ENCODE data around the gene NLGN1.

NLGN1 gene

GRCh38 chr3:174186377-174186989, 788.9 kb downstream of the NLGN1 start:
- TF ChIP-seq CTCF (IDR thresholded peaks at IDR 0.05; ENCODE audit: insufficient read depth, low read length, poor library complexity, severe bottlenecking): no peak
- H3K36me3 ChIP-seq (ENCODE audit: control insufficient read depth, insufficient read depth, low read length): no peaks in the 10 kb centered on the region
- no peak overlapping the region for H3K4me3 ChIP-seq (replicated peaks; ENCODE audit: low read depth, low read length)
- no peaks in the 10 kb centered on the region for H3K27me3 ChIP-seq (replicated peaks; ENCODE audit: control insufficient read depth, insufficient read depth, low read length)
- DNase-seq (ENCODE audit: extremely low read depth, insufficient read length): no peak

- TF ChIP-seq CTCF (IDR thresholded peaks at IDR 0.05; ENCODE audit: insufficient read depth, low read length, poor library complexity, severe bottlenecking): no peak
- DNase-seq (ENCODE audit: extremely low read depth, insufficient read length): no peak
- H3K27me3 ChIP-seq (replicated peaks; ENCODE audit: control insufficient read depth, insufficient read depth, low read length): no peaks in the 10 kb centered on the region
- H3K4me3 ChIP-seq (replicated peaks; ENCODE audit: low read depth, low read length): no peak overlapping the region
- H3K36me3 ChIP-seq (ENCODE audit: control insufficient read depth, insufficient read depth, low read length): no peaks in the 10 kb centered on the region
These were observed 793.8 kb downstream of the NLGN1 start for GRCh38 chr3:174191380-174191779.

GRCh38 chr3:174191895-174192294, 794.4 kb downstream of the NLGN1 start:
- no peak for TF ChIP-seq CTCF (IDR thresholded peaks at IDR 0.05; ENCODE audit: insufficient read depth, low read length, poor library complexity, severe bottlenecking)
- H3K36me3 ChIP-seq (ENCODE audit: control insufficient read depth, insufficient read depth, low read length): no peaks in the 10 kb centered on the region
- H3K27me3 ChIP-seq (replicated peaks; ENCODE audit: control insufficient read depth, insufficient read depth, low read length): no peaks in the 10 kb centered on the region
- H3K4me3 ChIP-seq (replicated peaks; ENCODE audit: low read depth, low read length): no peak overlapping the region
- DNase-seq (ENCODE audit: extremely low read depth, insufficient read length): no peak

- no peak overlapping the region for H3K4me3 ChIP-seq (replicated peaks; ENCODE audit: low read depth, low read length)
- no peaks in the 10 kb centered on the region for H3K36me3 ChIP-seq (ENCODE audit: control insufficient read depth, insufficient read depth, low read length)
- no peaks in the 10 kb centered on the region for H3K27me3 ChIP-seq (replicated peaks; ENCODE audit: control insufficient read depth, insufficient read depth, low read length)
- no peak for DNase-seq (ENCODE audit: extremely low read depth, insufficient read length)
- no peak for TF ChIP-seq CTCF (IDR thresholded peaks at IDR 0.05; ENCODE audit: insufficient read depth, low read length, poor library complexity, severe bottlenecking)
These were observed 794.9 kb downstream of the NLGN1 start for GRCh38 chr3:174192471-174192870.

GRCh38 chr3:174193604-174194003, 796.1 kb downstream of the NLGN1 start:
- Histone ChIP-seq H3K27me3 (replicated peaks; ENCODE audit: control insufficient read depth, insufficient read depth, low read length) (no peaks in the 10 kb centered on the region), H3K4me3 (replicated peaks; ENCODE audit: low read depth, low read length) (no peak overlapping the region), H3K36me3 (ENCODE audit: control insufficient read depth, insufficient read depth, low read length) (no peaks in the 10 kb centered on the region)
- TF ChIP-seq CTCF (IDR thresholded peaks at IDR 0.05; ENCODE audit: insufficient read depth, low read length, poor library complexity, severe bottlenecking): no peak
- no peak for DNase-seq (ENCODE audit: extremely low read depth, insufficient read length)

- no peak for DNase-seq (ENCODE audit: extremely low read depth, insufficient read length)
- no peak for TF ChIP-seq CTCF (IDR thresholded peaks at IDR 0.05; ENCODE audit: insufficient read depth, low read length, poor library complexity, severe bottlenecking)
- Histone ChIP-seq H3K4me3 (replicated peaks; ENCODE audit: low read depth, low read length) (no peak overlapping the region), H3K36me3 (ENCODE audit: control insufficient read depth, insufficient read depth, low read length) (no peaks in the 10 kb centered on the region), H3K27me3 (replicated peaks; ENCODE audit: control insufficient read depth, insufficient read depth, low read length) (no peaks in the 10 kb centered on the region)
These were observed 799.9 kb downstream of the NLGN1 start for GRCh38 chr3:174197416-174197815.

Data from GM06990 (cell line).